NCI-H748 treated with DMSO at 0.1 percent for 48 hours (cell line): ENCODE results near the gene TAF3.

Experiments used
- DNase-seq: peaks from one replicate; lab custom pipeline; 2025; lab: John Stamatoyannopoulos, UW

TAF3 gene

DNA sequence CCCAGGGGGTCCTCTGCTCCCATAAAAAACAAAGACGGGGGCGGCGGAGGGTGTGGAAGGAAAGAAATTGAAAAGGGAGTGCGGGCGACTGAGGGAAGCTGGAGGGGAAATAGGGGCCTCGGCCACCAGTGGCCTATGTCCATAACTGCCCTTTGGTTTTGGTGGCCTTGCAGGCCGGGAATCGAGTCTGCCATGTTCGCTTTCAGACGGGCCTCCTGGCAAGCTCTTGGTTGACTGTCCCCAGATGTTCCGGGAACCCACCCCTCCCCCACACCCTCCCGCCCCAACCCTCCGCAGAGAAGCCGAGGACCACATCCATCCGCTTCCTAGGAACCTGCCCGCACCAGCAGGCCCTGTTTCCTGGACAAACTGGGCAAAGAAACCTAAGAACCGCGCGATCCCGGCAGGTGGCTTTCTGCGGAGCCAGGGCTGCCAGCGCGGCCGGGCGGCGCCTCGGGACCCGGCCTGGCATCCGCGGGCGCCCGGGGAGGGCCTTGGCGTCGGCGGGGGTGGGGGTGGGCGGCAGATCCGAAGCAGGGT is 216.2 kb downstream of the TAF3 start:
- DNase-seq, result no peak

DNA sequence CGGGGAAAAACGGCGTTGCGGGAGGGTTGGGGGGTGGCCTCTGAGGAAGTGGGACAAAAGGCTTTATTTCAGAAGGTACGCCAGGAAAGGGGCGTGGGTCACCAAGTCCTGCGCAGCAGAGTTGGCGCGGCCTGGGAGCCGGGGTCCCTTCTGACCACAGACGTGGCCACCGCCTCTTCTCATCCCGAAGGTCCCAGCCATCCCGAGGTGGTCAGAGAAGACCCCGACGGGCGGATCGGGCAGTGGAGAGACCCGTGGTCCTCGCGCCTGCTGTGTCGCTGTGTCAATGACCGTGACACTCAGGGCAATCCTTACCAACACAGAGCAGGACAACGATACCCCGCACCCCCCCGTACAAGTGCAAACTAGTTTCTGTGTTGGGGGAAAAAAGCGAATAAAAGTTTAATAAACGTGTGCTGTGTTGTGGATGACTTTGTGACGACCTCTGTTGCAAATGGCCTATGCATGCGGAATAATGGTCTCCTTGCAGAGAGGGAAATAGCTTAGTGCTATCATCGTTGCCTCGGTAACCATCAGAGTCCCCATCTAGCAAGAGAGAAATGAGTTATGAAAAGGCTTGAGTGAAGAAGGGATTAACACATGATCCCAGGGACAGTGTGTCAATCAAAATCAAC is 216.8 kb downstream of the TAF3 start:
- peak; percentile 23 for DNase-seq

DNA sequence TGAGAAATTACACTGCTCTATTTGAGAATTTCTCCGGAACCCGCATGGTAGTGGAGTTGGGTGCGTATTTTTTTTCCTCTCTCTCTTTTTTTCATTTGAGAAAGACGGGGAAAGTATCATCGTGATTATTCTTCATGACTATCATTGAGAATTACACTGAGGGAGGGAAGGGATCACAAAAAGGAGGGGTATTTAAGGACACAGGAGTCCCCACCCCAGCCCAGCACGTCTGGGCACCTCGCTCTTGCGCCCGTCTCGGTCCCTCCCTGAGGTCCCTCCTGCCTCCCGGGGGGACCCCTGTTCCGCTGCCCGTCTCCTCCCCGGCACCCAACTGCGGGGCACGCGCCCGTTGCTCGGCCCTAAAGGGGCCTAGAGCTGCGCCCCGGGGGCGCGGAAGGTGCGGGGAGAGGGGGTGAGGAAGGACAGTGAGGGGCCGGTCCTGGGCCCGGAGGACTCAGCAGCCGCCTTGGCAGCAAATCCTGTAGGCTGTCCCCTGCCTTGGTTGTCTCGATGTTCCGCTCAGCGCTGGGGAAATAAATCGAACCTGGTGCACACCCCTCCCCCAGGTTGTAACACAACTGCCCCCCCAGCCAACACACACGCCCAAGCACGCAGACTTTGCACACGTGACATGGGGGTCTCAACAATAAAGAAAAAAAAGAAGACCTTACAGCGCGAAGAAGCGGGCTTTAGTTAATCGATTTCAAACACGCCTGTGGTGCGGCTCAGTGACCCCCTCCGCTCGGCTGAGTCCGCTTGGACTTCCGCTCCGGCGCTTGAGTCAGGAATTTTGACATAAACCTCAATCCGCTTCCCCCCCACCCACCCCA is 217.6 kb downstream of the TAF3 start:
- DNase-seq, result no peak

DNA sequence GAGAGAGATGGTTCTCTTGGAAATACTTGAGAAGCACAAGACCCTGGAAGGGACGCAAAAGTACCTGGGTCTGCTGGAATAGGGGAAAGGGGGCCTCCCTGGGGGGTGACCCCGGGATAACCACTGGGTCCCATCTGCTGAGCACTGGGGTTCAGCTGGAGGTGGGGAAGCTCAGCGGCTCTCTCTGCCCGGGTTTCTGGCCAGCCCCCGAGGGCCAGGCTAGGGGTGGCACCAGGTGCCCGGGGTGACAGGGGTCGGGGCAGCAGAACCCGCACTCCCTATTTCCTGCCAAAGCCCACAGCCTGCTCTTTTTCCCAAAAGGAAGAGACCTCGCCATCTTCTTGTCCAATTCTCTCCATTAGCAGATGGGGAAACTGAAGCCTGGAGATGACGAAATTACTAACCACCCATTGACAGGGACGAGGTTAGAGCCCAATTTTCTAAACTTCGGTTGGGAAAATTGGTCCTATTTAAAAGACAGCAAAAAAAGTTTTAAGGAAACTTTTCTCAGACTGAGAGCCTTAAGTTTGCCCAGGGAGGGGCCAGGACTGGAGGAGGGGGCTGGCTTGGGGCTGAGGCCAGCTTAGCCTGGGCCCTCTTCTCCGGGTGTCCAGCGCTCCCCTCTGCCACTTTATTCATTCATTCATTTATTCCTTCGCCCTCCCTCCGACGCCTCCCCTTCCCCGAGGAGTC is 218.3 kb downstream of the TAF3 start:
- no peak for DNase-seq

DNA sequence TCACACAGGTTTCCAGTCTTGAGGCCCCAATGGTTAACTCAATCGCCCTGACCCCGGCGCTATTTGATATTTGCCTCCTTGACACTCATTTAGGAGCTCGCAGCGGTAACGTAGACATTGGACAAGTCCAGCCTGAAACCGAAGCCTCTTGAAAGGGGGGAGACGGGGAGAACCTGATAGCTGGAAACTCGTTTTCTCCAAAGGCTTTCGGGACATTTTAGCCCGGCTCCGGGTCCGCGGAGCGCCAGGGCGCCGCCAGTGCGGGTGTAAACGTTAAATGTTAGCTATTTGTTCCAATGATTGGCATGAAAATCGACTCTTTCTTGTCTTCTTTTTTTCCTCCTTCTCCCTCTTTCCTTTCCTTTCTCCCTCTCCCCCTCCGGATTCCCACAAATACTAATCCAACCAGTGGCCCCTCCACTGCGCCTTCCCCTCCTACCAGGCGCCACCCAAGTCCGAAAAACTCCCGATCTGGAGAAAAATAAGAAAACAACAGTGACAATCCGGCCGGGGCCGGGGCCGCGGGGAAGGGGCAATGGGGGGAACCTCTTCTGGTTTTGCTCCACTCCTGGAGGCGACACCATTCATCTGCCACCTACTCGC is 219.0 kb downstream of the TAF3 start:
- DNase-seq, result no peak

DNA sequence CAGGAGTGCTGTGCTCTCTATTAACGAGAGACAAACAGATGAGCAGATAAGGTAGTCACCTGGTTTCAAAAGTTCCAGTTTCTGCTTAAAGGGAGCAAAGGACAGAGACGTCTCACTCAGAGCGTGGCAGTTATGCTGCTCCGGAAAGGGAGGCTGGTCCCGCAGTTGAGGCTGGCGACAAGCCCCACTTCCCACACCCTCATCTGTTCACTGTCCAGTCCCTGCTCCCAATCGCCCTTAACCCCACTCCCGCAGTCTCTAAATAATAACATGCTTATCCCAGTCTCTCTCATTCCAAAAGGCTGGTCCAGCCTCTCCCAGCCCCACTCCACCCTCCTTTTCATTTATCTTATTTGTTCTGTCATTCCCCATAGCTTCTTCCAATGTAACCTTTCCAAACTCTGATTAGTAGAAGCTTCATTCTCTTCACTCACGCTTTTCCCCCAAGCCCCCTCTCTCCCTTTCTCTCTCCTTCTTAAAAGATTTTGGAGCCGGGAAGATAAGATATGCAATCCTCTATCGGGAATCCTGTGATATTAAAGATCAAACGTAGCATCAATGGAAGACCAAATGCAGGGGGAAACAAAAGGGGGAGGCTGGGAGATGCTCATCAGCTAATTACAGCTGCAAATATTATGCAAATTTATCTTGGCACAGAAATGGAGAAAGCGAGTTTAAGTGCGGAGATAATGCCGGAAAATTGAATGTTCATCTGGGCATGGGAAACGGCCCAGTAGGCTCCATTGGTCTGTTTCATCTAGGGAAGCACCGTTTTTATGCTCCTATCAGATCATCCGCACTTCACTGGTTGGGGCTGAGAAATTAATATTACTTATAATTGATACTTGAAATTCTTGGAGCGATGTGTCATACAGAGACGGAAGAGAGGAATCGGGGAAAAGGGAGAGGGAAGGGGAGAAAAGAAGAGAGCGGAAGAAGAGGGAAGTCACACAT is 219.9 kb downstream of the TAF3 start:
- DNase-seq, result no peak

DNA sequence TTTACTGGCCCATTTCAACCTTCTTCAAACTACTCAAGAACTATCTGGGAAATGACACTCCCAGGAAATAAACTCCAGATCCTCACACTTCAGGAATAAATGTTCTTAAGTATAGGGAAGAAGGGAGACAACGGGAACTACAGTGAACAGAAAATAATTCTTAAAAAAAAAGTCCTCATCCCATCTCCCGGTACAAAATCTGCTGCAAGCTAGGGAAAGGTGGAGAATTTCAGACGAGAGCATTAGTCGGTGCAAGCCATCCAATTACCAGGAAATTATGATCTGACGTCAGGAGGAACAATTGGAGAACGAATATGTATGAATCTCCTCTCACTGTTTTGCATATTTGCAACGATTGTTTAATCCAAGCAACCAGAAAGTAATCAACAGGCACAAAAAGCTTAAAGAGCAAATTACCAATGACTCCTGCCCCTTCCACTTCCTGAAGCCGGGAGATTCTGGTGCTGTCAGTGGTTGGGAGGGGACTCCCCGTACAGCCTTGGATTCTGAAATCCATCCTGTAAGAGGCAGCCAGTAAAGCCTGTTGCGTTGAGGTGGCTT is 221.1 kb downstream of the TAF3 start:
- no peak for DNase-seq

DNA sequence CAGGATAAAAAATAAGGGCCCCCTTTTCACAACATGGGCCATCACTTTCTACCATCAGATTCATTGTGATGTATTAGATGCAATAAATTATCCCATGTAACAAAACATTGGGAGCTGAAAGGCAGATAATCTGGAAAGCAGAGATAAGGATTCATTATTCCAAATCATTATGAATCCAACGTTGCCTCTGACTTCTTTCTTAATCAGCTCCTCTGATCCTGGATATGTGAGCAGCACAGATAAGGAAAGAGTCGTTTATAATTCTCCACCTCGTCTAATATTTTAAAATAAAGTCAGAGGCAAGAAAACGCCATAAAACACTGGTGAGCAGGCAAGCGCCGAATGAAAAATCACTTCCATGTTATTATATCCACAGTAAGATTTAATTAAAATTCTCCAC is 222.3 kb downstream of the TAF3 start:
- DNase-seq, result no peak

DNA sequence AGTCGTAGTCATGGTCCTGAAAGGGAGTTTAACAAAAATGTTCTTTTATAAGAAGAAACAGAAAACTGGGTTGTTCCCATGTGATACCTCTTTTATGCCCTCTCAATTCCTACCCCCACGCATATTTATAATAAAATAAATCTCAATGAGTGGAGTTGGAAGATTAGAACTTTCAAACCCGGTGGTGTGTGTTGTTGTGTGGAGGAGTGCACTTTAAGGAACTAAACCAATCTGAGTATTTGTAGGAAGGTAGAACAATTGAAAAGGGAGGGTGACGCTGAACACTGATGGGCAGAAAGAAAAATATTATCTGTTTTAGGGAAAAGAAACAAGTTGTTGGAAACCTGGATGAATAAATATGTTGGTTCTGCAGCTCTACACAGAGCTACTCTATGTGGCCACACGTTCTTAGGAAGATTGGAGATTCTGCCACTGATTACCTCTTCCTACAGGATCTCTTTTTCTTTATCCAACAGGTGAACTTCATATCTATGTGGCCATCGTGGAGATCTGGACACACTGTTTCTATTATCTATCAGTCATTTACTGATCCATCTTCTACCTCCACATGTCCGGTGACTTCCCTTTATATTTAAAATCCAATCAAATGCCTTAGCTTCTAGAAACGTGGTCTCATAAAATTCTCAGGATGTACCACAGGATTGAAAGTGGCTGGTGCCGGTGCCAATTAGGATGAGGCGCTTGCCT is 223.1 kb downstream of the TAF3 start:
- no peak for DNase-seq

DNA sequence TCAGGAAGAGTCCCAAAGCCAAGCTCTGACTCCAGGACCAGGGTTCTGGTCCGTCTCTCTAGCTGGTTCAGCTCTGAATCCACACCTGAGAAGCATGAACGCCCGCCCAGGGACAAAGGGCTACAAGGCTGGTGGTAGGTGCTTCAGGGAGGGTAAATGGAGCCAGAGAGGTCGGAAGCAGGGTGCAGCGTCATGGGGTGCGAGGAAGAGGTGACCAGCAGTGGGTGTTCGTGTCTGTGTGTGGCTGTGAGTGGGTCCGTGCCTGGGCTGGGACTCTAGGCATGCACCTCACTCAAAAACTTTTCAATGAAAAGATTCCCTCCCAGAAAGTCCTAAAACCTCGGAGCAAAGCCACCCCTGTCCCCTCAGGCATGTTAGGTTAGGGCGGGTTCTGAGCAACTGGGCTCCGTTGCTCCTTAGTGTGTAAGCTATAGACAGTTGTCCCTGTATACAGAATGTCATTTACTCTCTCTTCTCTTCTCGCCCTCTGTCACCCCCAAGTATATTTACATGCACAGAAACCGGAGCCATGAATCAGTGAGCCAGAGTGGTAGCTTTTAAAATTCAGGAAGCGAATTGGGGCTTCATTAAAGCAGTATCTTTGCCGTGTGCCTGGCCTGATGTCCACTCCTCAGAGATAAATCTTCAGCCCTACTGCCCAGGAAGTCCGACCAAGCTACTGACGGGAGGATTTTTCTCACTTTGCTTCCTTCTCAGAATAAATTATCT is 223.9 kb downstream of the TAF3 start:
- DNase-seq, result no peak

DNA sequence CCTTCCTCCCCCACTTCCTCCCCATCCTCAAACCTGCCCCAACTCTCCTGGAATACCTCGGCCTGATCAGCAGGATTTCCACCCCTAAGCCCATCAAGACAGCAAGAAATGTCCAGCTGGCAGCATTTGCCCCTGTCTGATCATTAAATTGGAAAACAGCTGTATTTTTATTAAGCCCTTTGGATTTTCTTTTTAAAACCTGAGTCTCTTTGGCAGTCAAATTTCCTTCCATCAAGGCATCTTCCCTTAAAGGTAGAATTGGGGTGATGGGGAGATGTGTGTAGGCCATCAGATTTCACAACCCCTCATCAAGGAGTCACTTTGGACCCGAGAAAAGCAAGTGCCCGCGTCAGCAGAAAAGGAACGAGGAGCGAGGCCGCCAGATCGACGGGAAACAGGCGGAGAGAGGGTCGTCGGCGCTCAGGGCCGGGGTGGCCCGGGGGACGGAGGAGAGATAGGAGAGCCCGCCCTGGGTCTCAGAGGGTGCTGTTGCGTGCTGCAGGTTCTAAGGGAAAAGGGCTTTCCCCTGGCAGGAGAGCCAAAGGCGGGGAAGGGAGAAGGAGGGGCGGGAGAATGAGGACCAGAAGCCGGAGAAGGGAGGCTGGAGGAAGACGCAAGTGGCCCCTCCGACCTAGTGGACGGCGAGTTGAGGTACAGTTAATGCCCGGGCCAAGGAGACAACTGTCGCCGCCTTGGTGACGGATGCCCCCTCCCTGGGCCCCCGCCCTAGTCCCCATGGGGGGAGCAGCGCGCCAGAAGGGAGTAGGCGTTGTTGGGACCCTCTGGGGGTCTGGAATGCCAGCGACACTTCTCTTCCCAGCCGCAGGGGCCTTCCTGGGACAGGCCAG is 224.6 kb downstream of the TAF3 start:
- DNase-seq, result no peak

DNA sequence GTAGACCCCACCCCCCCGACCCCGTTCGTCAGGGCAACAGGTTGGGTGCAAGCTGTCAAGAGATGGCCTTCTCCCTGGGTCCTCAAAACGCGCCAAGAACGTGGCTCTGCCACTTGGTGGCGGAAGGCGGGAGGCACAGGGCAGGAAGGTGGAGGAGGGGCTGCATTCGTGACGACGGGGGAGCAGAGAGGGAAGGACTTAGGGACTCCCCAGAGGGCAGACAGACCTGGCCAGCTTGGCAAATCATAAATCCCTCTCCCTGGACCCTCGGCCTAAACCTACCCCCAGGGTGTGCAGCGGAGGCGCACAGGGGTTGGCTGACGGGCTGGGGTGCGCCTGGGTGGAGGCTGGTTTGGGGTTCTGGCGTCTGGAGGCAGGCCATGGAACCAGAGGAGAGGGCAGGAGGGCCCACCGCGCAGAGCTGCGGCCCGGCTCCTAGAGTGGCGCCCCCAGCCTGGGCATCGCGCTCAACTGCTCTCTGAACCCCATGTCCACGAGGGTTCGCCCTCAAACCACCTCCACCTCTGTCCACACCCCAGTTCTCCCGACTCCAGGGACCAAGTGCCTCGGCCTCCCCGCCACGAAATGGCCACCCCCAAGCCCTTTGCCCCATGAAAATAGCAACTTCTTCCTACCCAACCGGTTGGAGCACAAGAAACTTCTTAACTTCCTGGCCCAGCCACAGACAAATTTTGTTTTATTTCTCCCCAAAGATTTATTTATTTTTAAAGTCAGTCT is 225.4 kb downstream of the TAF3 start:
- no peak for DNase-seq

DNA sequence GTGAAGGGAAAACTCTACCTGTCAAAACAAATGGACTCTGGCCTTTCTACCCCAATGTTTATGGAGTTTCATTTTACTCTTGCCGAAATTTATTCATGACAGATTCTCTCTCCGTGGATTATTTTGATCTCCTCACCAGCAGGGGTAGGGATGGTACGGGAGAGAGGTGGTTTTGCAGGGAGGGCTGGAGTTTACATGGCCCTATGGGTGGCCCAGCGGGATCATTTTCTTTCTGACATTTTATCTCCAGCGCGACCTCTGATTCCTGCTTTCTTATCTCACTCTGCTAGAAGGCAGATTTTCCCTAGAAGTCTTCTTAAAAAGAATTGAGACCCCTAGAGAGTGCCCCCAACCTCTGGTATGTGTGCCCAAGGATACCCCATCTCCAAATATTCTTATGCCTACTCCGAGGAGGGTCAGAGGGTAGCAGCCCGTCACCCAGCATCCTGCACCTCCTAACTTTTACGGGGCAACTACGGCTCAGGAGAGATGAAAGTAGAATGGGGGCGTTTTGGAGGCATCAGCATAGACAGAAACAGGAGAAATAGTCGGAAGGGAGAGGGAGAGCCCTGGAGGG is 226.1 kb downstream of the TAF3 start:
- no peak for DNase-seq

DNA sequence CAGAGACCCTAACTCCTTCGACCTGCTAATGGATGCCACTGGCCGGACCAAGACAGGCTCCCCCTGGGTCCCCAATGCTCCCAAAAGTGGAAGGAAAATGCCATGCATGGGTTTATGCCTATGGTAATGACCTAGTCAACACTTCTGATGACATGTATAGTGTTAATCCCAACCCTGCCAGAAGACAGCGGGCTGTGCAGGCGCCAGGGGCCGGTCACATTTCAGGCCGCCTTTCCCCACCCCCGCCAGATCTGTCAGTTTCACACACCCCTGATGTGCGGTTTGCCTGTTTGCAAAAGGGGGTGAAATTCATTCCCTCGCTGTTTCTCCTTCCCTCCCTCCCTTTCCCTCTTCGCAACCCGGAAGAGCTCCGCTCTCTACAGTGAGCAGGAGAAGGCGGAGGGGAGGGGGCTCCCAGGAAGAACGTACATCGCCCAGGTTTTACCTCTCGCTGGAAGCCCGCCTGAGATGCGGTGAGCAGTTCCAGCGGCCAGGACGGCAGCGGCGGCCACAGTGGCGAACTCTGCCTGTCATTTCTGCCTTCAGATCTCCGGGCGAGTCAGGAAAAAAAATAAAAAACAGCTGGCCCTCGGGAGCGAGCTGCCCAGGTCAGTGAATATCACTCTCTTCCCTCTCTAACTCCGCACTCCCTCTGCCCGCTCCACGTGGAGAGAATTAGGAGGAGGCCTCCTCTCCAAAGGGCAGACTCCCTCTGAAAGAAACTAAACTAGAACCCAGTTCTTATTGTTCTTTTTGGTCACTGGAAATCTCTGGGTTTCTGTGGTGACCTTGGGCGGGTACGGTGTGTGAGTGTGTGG is 226.8 kb downstream of the TAF3 start:
- DNase-seq, result no peak

DNA sequence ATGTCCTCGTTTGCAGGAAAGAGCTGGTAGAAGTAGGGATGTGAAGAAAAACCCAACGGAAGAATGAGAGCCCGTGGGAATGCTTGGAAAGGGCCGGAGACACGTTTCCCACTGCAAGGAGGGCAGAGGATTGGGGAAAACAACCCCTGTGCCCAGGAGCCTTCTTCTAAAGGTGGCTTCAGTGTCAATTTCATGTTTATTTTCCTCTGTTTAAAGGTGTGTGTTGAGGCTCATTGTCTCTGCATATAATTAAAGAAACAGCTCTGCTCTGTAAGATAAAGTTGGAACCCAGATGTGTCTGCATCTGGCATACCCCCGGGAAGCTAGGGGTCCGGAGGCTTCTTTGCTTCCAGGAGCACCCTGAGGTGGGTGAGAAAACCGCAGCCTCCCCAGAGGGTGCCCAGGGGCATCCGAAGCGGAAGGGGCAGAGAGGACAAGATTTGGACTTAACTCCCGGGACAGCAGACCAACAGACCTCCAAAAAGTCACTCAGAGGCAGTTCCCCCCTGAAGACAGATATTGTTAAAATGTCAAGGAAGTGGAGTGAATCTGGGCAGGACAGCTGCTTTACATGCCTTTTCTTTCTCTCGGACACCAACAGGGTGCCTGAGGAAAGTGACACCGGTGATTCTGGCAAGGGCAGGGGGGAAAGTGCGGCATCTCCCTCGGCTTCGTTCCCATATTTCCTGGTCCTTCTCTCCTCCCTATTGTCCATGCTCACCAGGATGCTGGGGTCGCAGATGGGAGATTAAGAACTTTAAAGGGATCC is 227.6 kb downstream of the TAF3 start:
- no peak for DNase-seq
